ENCODE results near the gene FAT3.

GRCh38 chr11:92249156-92249753, 24.6 kb downstream of the FAT3 start:
- TF ChIP-seq EZH2 (IDR thresholded peaks at IDR 0.05; ENCODE audit: borderline replicate concordance, low read depth, low read length, poor library complexity, severe bottlenecking) (no peak), CTCF (conservative IDR thresholded peaks at IDR 0.05; ENCODE audit: low read depth, low read length) (no peak)

All from A673 (cell line).